Measurements from ENCODE around the gene PUSL1.

Gene PUSL1

GRCh38 chr1:1295154-1295923 lies 13.1 kb upstream of the PUSL1 start:
- no peak for DNase-seq

- DNase-seq: no peak
Observed at GRCh38 chr1:1296070-1297061, 12.0 kb upstream of the PUSL1 start.

- DNase-seq: no peak
Observed at GRCh38 chr1:1297802-1298424, 10.5 kb upstream of the PUSL1 start.

- DNase-seq: no peak
Observed at GRCh38 chr1:1298861-1299685, 9.3 kb upstream of the PUSL1 start.

- peak; percentile 18 for DNase-seq
Observed at GRCh38 chr1:1299686-1300351, 8.6 kb upstream of the PUSL1 start.

GRCh38 chr1:1300352-1300739 lies 8.1 kb upstream of the PUSL1 start:
- no peak for DNase-seq

- no peak for DNase-seq
Observed at GRCh38 chr1:1302006-1302430, 6.4 kb upstream of the PUSL1 start.

GRCh38 chr1:1302951-1303509 lies 5.4 kb upstream of the PUSL1 start:
- DNase-seq: no peak

- no peak for DNase-seq
Observed at GRCh38 chr1:1303736-1304135, 4.7 kb upstream of the PUSL1 start.

GRCh38 chr1:1304331-1305299 lies 3.8 kb upstream of the PUSL1 start:
- peak; percentile 53 for DNase-seq

GRCh38 chr1:1305300-1306069 lies 2.9 kb upstream of the PUSL1 start:
- no peak for DNase-seq

- no peak for DNase-seq
Observed at GRCh38 chr1:1306070-1306660, 2.2 kb upstream of the PUSL1 start.

- DNase-seq: no peak
Observed at GRCh38 chr1:1306661-1307260, 1.6 kb upstream of the PUSL1 start.

- no peak for DNase-seq
Observed at GRCh38 chr1:1307261-1307922, 1.0 kb upstream of the PUSL1 start.

- no peak for DNase-seq
Observed at GRCh38 chr1:1308756-1309250, 406 bp downstream of the PUSL1 start.

- DNase-seq: peak; percentile 17
Observed at GRCh38 chr1:1309251-1310108, 1.1 kb downstream of the PUSL1 start.

GRCh38 chr1:1310109-1310385 lies 1.6 kb downstream of the PUSL1 start:
- no peak for DNase-seq

All from NCI-H1105 treated with DMSO at 0.1 percent for 48 hours (cell line).